HepG2 (cell line): ENCODE results near the gene WWTR1. TPM values are rescaled to one million over a fixed set of nuclear protein-coding genes. Genes with fewer than 3 reads are reported as not detected.

Experiments used
- ARID2 ChIP-seq: sonication (generic); formaldehyde crosslinking; IDR thresholded peaks from 2 replicates; pipeline ENCODE4 v1.8.1; 2022; ENCODE audit warnings: mild to moderate bottlenecking, missing genetic modification reagents, borderline replicate concordance
- BHLHE40 ChIP-seq: IDR thresholded peaks from 2 replicates; pipeline ENCODE4 v1.6.1; 2011; ENCODE audit warnings: low read length, improper control_type of control experiment
- CENPBD1 ChIP-seq: sonication (generic); formaldehyde crosslinking; IDR thresholded peaks from 2 replicates; pipeline ENCODE4 v1.8.0; 2022; ENCODE audit warnings: missing genetic modification reagents, low read depth, mild to moderate bottlenecking, borderline replicate concordance
- CENPX ChIP-seq: sonication (generic); formaldehyde crosslinking; IDR thresholded peaks from 2 replicates; pipeline ENCODE4 v1.9.0; 2021; ENCODE audit warnings: mild to moderate bottlenecking, missing genetic modification reagents, moderate library complexity
- E2F2 ChIP-seq: sonication (generic); formaldehyde crosslinking; IDR thresholded peaks from 2 replicates; pipeline ENCODE4 v1.4.0; 2020; ENCODE audit warnings: missing genetic modification reagents, borderline replicate concordance
- GLMP ChIP-seq: sonication (generic); formaldehyde crosslinking; IDR thresholded peaks from 2 replicates; pipeline ENCODE4 v1.9.0; 2021; ENCODE audit warnings: missing genetic modification reagents, mild to moderate bottlenecking, borderline replicate concordance
- HMGXB3 ChIP-seq: sonication (generic); formaldehyde crosslinking; IDR thresholded peaks from 2 replicates; pipeline ENCODE4 v1.4.0; 2020; ENCODE audit warnings: missing genetic modification reagents, borderline replicate concordance
- IRF2 ChIP-seq: IDR thresholded peaks from 2 replicates; pipeline ENCODE4 v1.6.1; 2018; ENCODE audit warnings: missing genetic modification reagents, missing compliant biosample characterization
- KLF13 ChIP-seq: sonication (generic); formaldehyde crosslinking; IDR thresholded peaks from 2 replicates; pipeline ENCODE4 v1.4.0; 2020; ENCODE audit warnings: mild to moderate bottlenecking, missing genetic modification reagents
- KLF9 ChIP-seq: IDR thresholded peaks from 2 replicates; pipeline ENCODE4 v1.6.1; 2016; ENCODE audit warnings: low read depth
- MEIS1 ChIP-seq: sonication (generic); formaldehyde crosslinking; IDR thresholded peaks from 2 replicates; pipeline ENCODE4 v1.9.0; 2021; ENCODE audit warnings: mild to moderate bottlenecking, missing genetic modification reagents, moderate library complexity, borderline replicate concordance
- NFATC3 ChIP-seq: sonication (generic); formaldehyde crosslinking; IDR thresholded peaks from 2 replicates; pipeline ENCODE4 v1.5.1; 2020; ENCODE audit warnings: mild to moderate bottlenecking, missing genetic modification reagents
- NONO ChIP-seq, 2 experiments: fragments of 450-650 bp in 1 of 2; sonication (generic) in 1 of 2; formaldehyde crosslinking in 1 of 2; IDR thresholded peaks in 1 of 2; conservative IDR thresholded peaks in 1 of 2; 2 replicates each; pipeline versions ENCODE4 v1.6.1 to v1.8.0; 2017 to 2022; ENCODE audit warnings: mild to moderate bottlenecking in 1 of 2, missing genetic modification reagents in 1 of 2, moderate library complexity in 1 of 2
- RBFOX2 ChIP-seq: fragments of 200-400 bp; formaldehyde crosslinking; IDR thresholded peaks from 2 replicates; pipeline ENCODE4 v1.6.1; 2017; ENCODE audit warnings: low read depth, mild to moderate bottlenecking, low read length
- SALL1 ChIP-seq: sonication (generic); formaldehyde crosslinking; IDR thresholded peaks from 2 replicates; pipeline ENCODE4 v1.8.0; 2022; ENCODE audit warnings: mild to moderate bottlenecking, missing genetic modification reagents
- SMAD9 ChIP-seq: sonication (generic); formaldehyde crosslinking; IDR thresholded peaks from 2 replicates; pipeline ENCODE4 v1.5.1; 2020; ENCODE audit warnings: mild to moderate bottlenecking, missing genetic modification reagents
- SMYD3 ChIP-seq: sonication (generic); formaldehyde crosslinking; IDR thresholded peaks from 2 replicates; pipeline ENCODE4 v1.8.1; 2023; ENCODE audit warnings: mild to moderate bottlenecking, missing genetic modification reagents
- SYNCRIP ChIP-seq: fragments of 200-400 bp; formaldehyde crosslinking; IDR thresholded peaks from 2 replicates; pipeline ENCODE4 v1.6.1; 2018; ENCODE audit warnings: mild to moderate bottlenecking, low read depth, low read length; ENCODE audit not compliant: insufficient read depth
- ZBTB43 ChIP-seq: sonication (generic); formaldehyde crosslinking; conservative IDR thresholded peaks from 2 replicates; pipeline ENCODE4 v1.4.0; 2020; ENCODE audit warnings: missing genetic modification reagents
- ZNF138 ChIP-seq: sonication (generic); formaldehyde crosslinking; IDR thresholded peaks from 2 replicates; pipeline ENCODE4 v1.5.0; 2020; ENCODE audit warnings: mild to moderate bottlenecking, low read depth, missing genetic modification reagents
- ZNF296 ChIP-seq: sonication (generic); formaldehyde crosslinking; conservative IDR thresholded peaks from 2 replicates; pipeline ENCODE4 v1.5.0; 2020; ENCODE audit warnings: mild to moderate bottlenecking, missing genetic modification reagents
- ZNF567 ChIP-seq: sonication (generic); formaldehyde crosslinking; IDR thresholded peaks from 2 replicates; pipeline ENCODE4 v1.8.1; 2023; ENCODE audit warnings: mild to moderate bottlenecking, missing genetic modification reagents, borderline replicate concordance
- ZNF678 ChIP-seq: sonication (generic); formaldehyde crosslinking; IDR thresholded peaks from 2 replicates; pipeline ENCODE4 v1.4.0; 2020; ENCODE audit warnings: mild to moderate bottlenecking, missing genetic modification reagents
- polyA plus RNA-seq, 8 experiments: library from polyadenylated mRNA; depleted of rRNA in 3 of 8; stranded (reverse) in 7 of 8; unstranded in 1 of 8; fragments of >200 nt; fragmentation: Illumina TruSeq in 4 of 8; extraction: Trizol in 4 of 8; gene quantifications; 2 replicates each; pipeline versions ENCODE4 v1.2.1 to v1.2.3, GENCODE V29; 2011 to 2016; ENCODE audit warnings: low read depth in 4 of 8, missing spikeins in 1 of 8, mixed read lengths in 1 of 8; ENCODE audit not compliant: insufficient read depth in 1 of 8
- total RNA-seq, 5 experiments: library from RNA; depleted of rRNA; stranded (reverse); fragments of >200 nt; fragmentation: Illumina TruSeq; extraction: Trizol; gene quantifications; 2 replicates each; pipeline ENCODE4 v1.2.3, GENCODE V29; 2016; ENCODE audit warnings: low read depth in 1 of 5

The WWTR1 gene
- total and polyA plus RNA-seq, 2 of the 13 experiments (the other 11 are each of a cell fraction or from before 2014, with no cell fraction given): 19.7 to 139 TPM

GRCh38 chr3:149654188-149654601 is 3.6 kb downstream of the WWTR1 start (continued):
- TF ChIP-seq NFATC3 (no peak), GLMP (CRISPR knock-in tag) (no peak), RBFOX2 (no peak), SMAD9 (CRISPR knock-in tag) (no peak), ZNF678 (CRISPR knock-in tag) (no peak), NONO (IDR thresholded peaks at IDR 0.05) (no peak), NONO (CRISPR knock-in tag; conservative IDR thresholded peaks at IDR 0.05) (no peak), E2F2 (CRISPR knock-in tag) (no peak), KLF13 (CRISPR knock-in tag) (no peak), CENPBD1 (CRISPR knock-in tag) (no peak), KLF9 (CRISPR knock-in tag) (no peak), SALL1 (no peak), ZNF567 (CRISPR knock-in tag) (no peak), ZBTB43 (no peak), BHLHE40 (no peak), ZNF296 (no peak), SYNCRIP (no peak), SMYD3 (CRISPR knock-in tag) (no peak), IRF2 (CRISPR knock-in tag) (peak; percentile 31; the same call in 1 of the 2 replicates), HMGXB3 (no peak), ZNF138 (CRISPR knock-in tag) (no peak), CENPX (CRISPR knock-in tag) (no peak), ARID2 (0 out of 2 replicates have a peak, but pooled peaks have one; percentile 40), MEIS1 (0 out of 2 replicates have a peak, but pooled peaks have one; percentile 13)
